DND-41 (cell line): ENCODE measurements around the gene OSBP2.

Experiments
- ATAC-seq: fragments of 200-7000 bp; cut with Tn5 transposase; 3 replicates; pipeline ENCODE4 v1.9.1; 2021; ENCODE audit warnings: low read depth; ENCODE audit not compliant: insufficient read depth
- DNase-seq: peaks from one replicate; pipeline ENCODE4 v3.0.0-alpha.2; 2020
- H2AFZ ChIP-seq: 2 replicates; pipeline ENCODE4 v1.6.0; 2012; ENCODE audit warnings: low read depth, low read length
- H3K27ac ChIP-seq: 2 replicates; pipeline ENCODE4 v1.5.1; 2012; ENCODE audit warnings: low read length, inconsistent platforms
- H3K27me3 ChIP-seq: fragments of 200-600 bp; sonication (generic); 2 replicates; pipeline ENCODE4 v1.6.0; 2012; ENCODE audit warnings: low read length, mild to moderate bottlenecking, inconsistent platforms; ENCODE audit not compliant: insufficient read depth, poor library complexity
- H3K36me3 ChIP-seq: 2 replicates; pipeline ENCODE4 v1.5.1; 2012; ENCODE audit warnings: low read length, inconsistent platforms; ENCODE audit not compliant: insufficient read depth
- H3K4me1 ChIP-seq: 2 replicates; pipeline ENCODE4 v1.5.1; 2012; ENCODE audit warnings: mild to moderate bottlenecking, low read length; ENCODE audit not compliant: insufficient read depth
- H3K4me2 ChIP-seq: 2 replicates; pipeline ENCODE4 v1.6.0; 2012; ENCODE audit warnings: mild to moderate bottlenecking, moderate library complexity, low read length, inconsistent platforms; ENCODE audit not compliant: insufficient read depth
- H3K4me3 ChIP-seq, 2 experiments: fragments of 200-600 bp in 1 of 2; shearing (Covaris generic) in 1 of 2; 2 replicates each; pipeline ENCODE4 v1.5.1; 2012 to 2016; ENCODE audit warnings: inconsistent platforms in 2 of 2, low read length in 2 of 2, mild to moderate bottlenecking in 2 of 2, low read depth in 1 of 2, moderate library complexity in 1 of 2
- H3K79me2 ChIP-seq: 2 replicates; pipeline ENCODE4 v1.6.0; 2012; ENCODE audit warnings: low read length, inconsistent platforms; ENCODE audit not compliant: insufficient read depth
- H3K9ac ChIP-seq: 2 replicates; pipeline ENCODE4 v1.6.0; 2012; ENCODE audit warnings: low read depth, mild to moderate bottlenecking, inconsistent platforms, low read length, moderate library complexity
- H3K9me3 ChIP-seq: 2 replicates; pipeline ENCODE4 v1.5.1; 2012; ENCODE audit warnings: low read length, moderate library complexity, mild to moderate bottlenecking, inconsistent platforms; ENCODE audit not compliant: insufficient read depth, severe bottlenecking
- H4K20me1 ChIP-seq: 2 replicates; pipeline ENCODE4 v1.6.0; 2012; ENCODE audit warnings: low read length; ENCODE audit not compliant: insufficient read depth
- CTCF ChIP-seq: IDR thresholded peaks from 2 replicates; pipeline ENCODE4 v1.5.1; 2012; ENCODE audit warnings: borderline replicate concordance, low read length, moderate library complexity, mild to moderate bottlenecking; ENCODE audit not compliant: poor library complexity, severe bottlenecking; ENCODE audit errors: extremely low read depth
- EZH2 ChIP-seq: IDR thresholded peaks from 3 replicates; pipeline ENCODE4 v1.6.1; 2012; ENCODE audit warnings: borderline replicate concordance, low read depth, mild to moderate bottlenecking, moderate library complexity, low read length, inconsistent platforms; ENCODE audit not compliant: severe bottlenecking

OSBP2 gene

GRCh38 chr22:30871391-30872284, 177.0 kb downstream of the OSBP2 start:
- no peak for TF ChIP-seq CTCF
- no peak overlapping the region for H3K9ac ChIP-seq
- H3K27ac ChIP-seq, result no peak overlapping the region
- no peaks in the 10 kb centered on the region for H3K27me3 ChIP-seq
- no peak overlapping the region for H3K4me3 ChIP-seq
- no peaks in the 10 kb centered on the region for H3K36me3 ChIP-seq
- DNase-seq, result no peak
- H2AFZ ChIP-seq, result no peak overlapping the region
- ATAC-seq, result no peak
- no peaks in the 10 kb centered on the region for H3K79me2 ChIP-seq
- H3K4me2 ChIP-seq, result no peak overlapping the region
- H3K4me1 ChIP-seq, result no peaks in the 10 kb centered on the region
- no peaks in the 10 kb centered on the region; the same call in 1 of the 2 replicates for H4K20me1 ChIP-seq
- H3K9me3 ChIP-seq, result no peaks in the 10 kb centered on the region

GRCh38 chr22:30872285-30873041, 177.8 kb downstream of the OSBP2 start:
- no peaks in the 10 kb centered on the region for H3K9me3 ChIP-seq
- H3K4me1 ChIP-seq, result no peaks in the 10 kb centered on the region
- no peak overlapping the region for H2AFZ ChIP-seq
- H4K20me1 ChIP-seq, result no peaks in the 10 kb centered on the region; the same call in 1 of the 2 replicates
- no peak overlapping the region for H3K4me2 ChIP-seq
- no peaks in the 10 kb centered on the region for H3K79me2 ChIP-seq
- H3K36me3 ChIP-seq, result no peaks in the 10 kb centered on the region
- no peak for TF ChIP-seq CTCF
- TF ChIP-seq EZH2, result no peak
- H3K27ac ChIP-seq, result no peak overlapping the region
- H3K9ac ChIP-seq, result no peak overlapping the region
- H3K4me3 ChIP-seq, result no peak overlapping the region
- H3K27me3 ChIP-seq, result no peaks in the 10 kb centered on the region
- DNase-seq (no peak), ATAC-seq (no peak)

GRCh38 chr22:30873086-30873650, 178.5 kb downstream of the OSBP2 start:
- H3K36me3 ChIP-seq, result no peaks in the 10 kb centered on the region
- TF ChIP-seq CTCF (no peak), EZH2 (no peak)
- H3K4me2 ChIP-seq, result no peak overlapping the region
- H3K9ac ChIP-seq, result no peak overlapping the region
- no peak overlapping the region for H3K4me3 ChIP-seq
- H3K9me3 ChIP-seq, result no peaks in the 10 kb centered on the region
- no peak for ATAC-seq
- H4K20me1 ChIP-seq, result no peaks in the 10 kb centered on the region; the same call in 1 of the 2 replicates
- H3K27me3 ChIP-seq, result no peaks in the 10 kb centered on the region
- no peak overlapping the region for H2AFZ ChIP-seq
- no peaks in the 10 kb centered on the region for H3K4me1 ChIP-seq
- H3K27ac ChIP-seq, result no peak overlapping the region
- no peak for DNase-seq
- no peaks in the 10 kb centered on the region for H3K79me2 ChIP-seq
